Measurements from ENCODE around the gene CINP.

Gene CINP

DNA sequence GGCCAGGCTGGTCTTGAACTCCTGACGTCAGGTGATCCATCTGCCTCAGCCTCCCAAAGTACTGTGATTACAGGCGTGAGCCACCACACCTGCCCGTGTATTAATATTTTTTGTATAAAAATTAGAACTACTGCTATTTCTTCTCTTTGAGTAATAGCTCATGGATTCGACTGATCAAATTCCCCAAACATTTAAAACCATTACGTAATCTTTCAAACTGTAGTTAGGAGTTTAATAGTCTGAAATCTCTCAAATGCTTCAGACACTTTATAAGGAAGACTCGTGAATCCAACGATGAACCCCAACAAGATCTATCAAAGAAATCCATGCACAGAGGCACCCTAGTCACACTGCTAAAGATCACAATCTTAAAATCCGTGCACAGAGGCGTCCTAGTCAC lies 16.1 kb upstream of the CINP start:
- Histone ChIP-seq H4K20me1 (ENCODE audit: control insufficient read depth, insufficient read depth, low read depth, low read length) (no peaks in the 10 kb centered on the region), H3K27me3 (ENCODE audit: control insufficient read depth, low read length) (no peaks in the 10 kb centered on the region), H3K36me3 (ENCODE audit: control insufficient read depth, low read length) (peaks cover 18% of the 10 kb centered on the region), H3K27ac (ENCODE audit: low read depth, low read length) (no peak overlapping the region), H3K9me2 (replicated peaks; ENCODE audit: control insufficient read depth, low read length) (no peaks in the 10 kb centered on the region), H3K79me2 (ENCODE audit: control insufficient read depth, low read length) (no peaks in the 10 kb centered on the region), H3K4me3 (ENCODE audit: low read length) (no peak overlapping the region), H3F3A (ENCODE audit: control insufficient read depth, insufficient read depth) (no peaks in the 10 kb centered on the region), H3K9me3 (ENCODE audit: control insufficient read depth, insufficient read depth, low read length) (no peaks in the 10 kb centered on the region), H3K4me2 (ENCODE audit: low read length) (no peak overlapping the region), H3K4me1 (ENCODE audit: control insufficient read depth, low read length) (no peaks in the 10 kb centered on the region)
- TF ChIP-seq CTCF (IDR thresholded peaks at IDR 0.05; ENCODE audit: low read depth, low read length, poor library complexity, severe bottlenecking) (no peak), EZH2phosphoT487 (IDR thresholded peaks at IDR 0.05; ENCODE audit: borderline replicate concordance, low read length) (no peak)

GRCh38 chr14:102377696-102378095 lies 15.0 kb upstream of the CINP start:
- H3K27ac ChIP-seq (ENCODE audit: low read depth, low read length) = no peak overlapping the region
- no peak overlapping the region for H3K4me3 ChIP-seq (ENCODE audit: low read length)
- H3K27me3 ChIP-seq (ENCODE audit: control insufficient read depth, low read length) = no peaks in the 10 kb centered on the region
- H3K9me3 ChIP-seq (ENCODE audit: control insufficient read depth, insufficient read depth, low read length) = no peaks in the 10 kb centered on the region
- H3K79me2 ChIP-seq (ENCODE audit: control insufficient read depth, low read length) = no peaks in the 10 kb centered on the region
- TF ChIP-seq EZH2phosphoT487 (IDR thresholded peaks at IDR 0.05; ENCODE audit: borderline replicate concordance, low read length) (no peak), CTCF (IDR thresholded peaks at IDR 0.05; ENCODE audit: low read depth, low read length, poor library complexity, severe bottlenecking) (no peak)
- H3K36me3 ChIP-seq (ENCODE audit: control insufficient read depth, low read length) = peaks cover 18% of the 10 kb centered on the region
- no peaks in the 10 kb centered on the region for H3F3A ChIP-seq (ENCODE audit: control insufficient read depth, insufficient read depth)
- H3K9me2 ChIP-seq (replicated peaks; ENCODE audit: control insufficient read depth, low read length) = no peaks in the 10 kb centered on the region
- no peaks in the 10 kb centered on the region for H3K4me1 ChIP-seq (ENCODE audit: control insufficient read depth, low read length)
- H3K4me2 ChIP-seq (ENCODE audit: low read length) = no peak overlapping the region
- no peaks in the 10 kb centered on the region for H4K20me1 ChIP-seq (ENCODE audit: control insufficient read depth, insufficient read depth, low read depth, low read length)

DNA sequence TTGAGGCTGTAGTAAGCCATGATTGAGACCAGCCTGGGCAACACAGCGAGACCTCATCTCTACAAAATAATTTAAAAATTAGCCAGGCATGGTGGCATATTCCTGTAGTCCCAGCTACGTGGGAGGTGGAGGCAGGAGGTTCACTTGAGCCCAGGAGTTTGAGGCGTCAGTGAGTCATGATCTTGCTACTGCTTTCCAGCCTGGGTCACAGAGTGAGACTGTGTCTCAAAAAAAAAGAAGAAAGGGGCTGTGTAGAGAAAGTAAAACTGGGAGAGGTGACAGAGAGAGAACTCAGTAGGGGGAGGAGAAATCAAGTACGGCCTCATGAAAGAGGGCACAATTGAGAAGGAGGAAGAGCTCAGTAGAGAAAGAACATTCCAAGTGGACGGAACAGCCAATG lies 12.4 kb upstream of the CINP start:
- H3K4me1 ChIP-seq (ENCODE audit: control insufficient read depth, low read length) = peaks cover 13% of the 10 kb centered on the region
- no peak for TF ChIP-seq EZH2phosphoT487 (IDR thresholded peaks at IDR 0.05; ENCODE audit: borderline replicate concordance, low read length)
- no peak for TF ChIP-seq CTCF (IDR thresholded peaks at IDR 0.05; ENCODE audit: low read depth, low read length, poor library complexity, severe bottlenecking)
- no peaks in the 10 kb centered on the region for H3F3A ChIP-seq (ENCODE audit: control insufficient read depth, insufficient read depth)
- no peak overlapping the region for H3K27ac ChIP-seq (ENCODE audit: low read depth, low read length)
- peaks cover 18% of the 10 kb centered on the region for H3K36me3 ChIP-seq (ENCODE audit: control insufficient read depth, low read length)
- H3K27me3 ChIP-seq (ENCODE audit: control insufficient read depth, low read length) = no peaks in the 10 kb centered on the region
- no peaks in the 10 kb centered on the region for H3K9me3 ChIP-seq (ENCODE audit: control insufficient read depth, insufficient read depth, low read length)
- no peak overlapping the region for H3K4me3 ChIP-seq (ENCODE audit: low read length)
- H3K9me2 ChIP-seq (replicated peaks; ENCODE audit: control insufficient read depth, low read length) = no peaks in the 10 kb centered on the region
- no peak overlapping the region for H3K4me2 ChIP-seq (ENCODE audit: low read length)
- peaks cover 20% of the 10 kb centered on the region for H3K79me2 ChIP-seq (ENCODE audit: control insufficient read depth, low read length)
- H4K20me1 ChIP-seq (ENCODE audit: control insufficient read depth, insufficient read depth, low read depth, low read length) = no peaks in the 10 kb centered on the region

DNA sequence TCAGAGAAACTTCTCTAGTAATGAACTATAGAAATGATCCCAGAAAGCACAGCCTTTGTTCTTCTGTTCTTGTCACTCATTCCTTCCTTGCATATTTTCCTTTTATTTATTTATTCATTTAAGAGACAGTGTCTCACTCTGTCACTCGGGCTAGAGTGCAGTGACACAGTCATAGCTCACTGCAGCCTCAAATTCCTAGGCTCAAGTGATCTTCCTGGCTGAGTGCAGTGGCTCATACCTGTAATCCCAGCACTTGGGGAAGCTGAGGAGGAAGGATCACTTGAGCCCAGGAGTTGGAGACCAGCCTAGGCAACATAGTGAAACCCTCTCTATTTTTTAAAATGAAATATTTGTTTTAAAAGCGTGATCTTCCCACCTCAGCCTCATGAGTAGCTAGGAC lies 11.6 kb upstream of the CINP start:
- peaks cover 25% of the 10 kb centered on the region for H3K79me2 ChIP-seq (ENCODE audit: control insufficient read depth, low read length)
- no peaks in the 10 kb centered on the region for H3K27me3 ChIP-seq (ENCODE audit: control insufficient read depth, low read length)
- H3K4me3 ChIP-seq (ENCODE audit: low read length) = no peak overlapping the region

More for the DNA sequence above, 11.6 kb upstream of the CINP start:
- Histone ChIP-seq H3K27ac (ENCODE audit: low read depth, low read length) (no peak overlapping the region), H3K9me2 (replicated peaks; ENCODE audit: control insufficient read depth, low read length) (no peaks in the 10 kb centered on the region), H3K4me2 (ENCODE audit: low read length) (no peak overlapping the region), H3K4me1 (ENCODE audit: control insufficient read depth, low read length) (peaks cover 20% of the 10 kb centered on the region), H3K9me3 (ENCODE audit: control insufficient read depth, insufficient read depth, low read length) (no peaks in the 10 kb centered on the region), H3K36me3 (ENCODE audit: control insufficient read depth, low read length) (peaks cover 18% of the 10 kb centered on the region), H4K20me1 (ENCODE audit: control insufficient read depth, insufficient read depth, low read depth, low read length) (no peaks in the 10 kb centered on the region), H3F3A (ENCODE audit: control insufficient read depth, insufficient read depth) (no peaks in the 10 kb centered on the region)
- TF ChIP-seq CTCF (IDR thresholded peaks at IDR 0.05; ENCODE audit: low read depth, low read length, poor library complexity, severe bottlenecking) (no peak), EZH2phosphoT487 (IDR thresholded peaks at IDR 0.05; ENCODE audit: borderline replicate concordance, low read length) (no peak)
